Measurements from ENCODE around the gene LARP7.

DNA sequence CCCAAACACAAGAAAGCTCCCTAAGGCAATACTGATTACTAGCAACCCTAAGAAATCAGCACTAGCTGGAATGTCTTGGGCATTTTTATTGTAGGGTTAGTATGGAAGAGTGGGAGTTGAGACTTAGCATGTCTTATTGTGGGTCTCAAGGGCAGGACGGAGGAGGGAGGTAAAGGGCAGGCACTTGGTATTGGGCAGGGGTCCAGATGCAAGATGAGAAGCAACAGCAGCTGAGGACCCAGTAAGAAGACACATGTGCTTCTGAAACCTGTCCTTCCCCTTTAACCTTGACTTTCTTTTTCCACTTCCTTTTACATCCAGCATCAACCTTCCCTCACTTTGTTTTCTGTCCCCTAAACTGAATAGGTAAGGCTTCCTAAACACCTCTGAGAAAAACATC is 37.4 kb downstream of the LARP7 start:
- TF ChIP-seq, protein P1, sequence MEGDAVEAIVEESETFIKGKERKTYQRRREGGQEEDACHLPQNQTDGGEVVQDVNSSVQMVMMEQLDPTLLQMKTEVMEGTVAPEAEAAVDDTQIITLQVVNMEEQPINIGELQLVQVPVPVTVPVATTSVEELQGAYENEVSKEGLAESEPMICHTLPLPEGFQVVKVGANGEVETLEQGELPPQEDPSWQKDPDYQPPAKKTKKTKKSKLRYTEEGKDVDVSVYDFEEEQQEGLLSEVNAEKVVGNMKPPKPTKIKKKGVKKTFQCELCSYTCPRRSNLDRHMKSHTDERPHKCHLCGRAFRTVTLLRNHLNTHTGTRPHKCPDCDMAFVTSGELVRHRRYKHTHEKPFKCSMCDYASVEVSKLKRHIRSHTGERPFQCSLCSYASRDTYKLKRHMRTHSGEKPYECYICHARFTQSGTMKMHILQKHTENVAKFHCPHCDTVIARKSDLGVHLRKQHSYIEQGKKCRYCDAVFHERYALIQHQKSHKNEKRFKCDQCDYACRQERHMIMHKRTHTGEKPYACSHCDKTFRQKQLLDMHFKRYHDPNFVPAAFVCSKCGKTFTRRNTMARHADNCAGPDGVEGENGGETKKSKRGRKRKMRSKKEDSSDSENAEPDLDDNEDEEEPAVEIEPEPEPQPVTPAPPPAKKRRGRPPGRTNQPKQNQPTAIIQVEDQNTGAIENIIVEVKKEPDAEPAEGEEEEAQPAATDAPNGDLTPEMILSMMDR (optimal IDR thresholded peaks at IDR 0.05 in 1 of 3, IDR thresholded peaks at IDR 0.05 in 1 of 3, conservative IDR thresholded peaks at IDR 0.05 in 1 of 3; ENCODE audit: extremely low read depth in 1 of 3, insufficient read depth in 2 of 3, low read length in 3 of 3): no peak
- TF ChIP-seq EZH2 (IDR thresholded peaks at IDR 0.05; ENCODE audit: low read length): no peak
